ENCODE data around the gene TSPOAP1. TPM values are rescaled to one million over a fixed set of nuclear protein-coding genes. Genes with fewer than 3 reads are reported as not detected.
A peak's percentile ranks its signal among the peaks of the same experiment; 100 is the strongest.

The TSPOAP1 gene
- total and polyA plus RNA-seq, 2 of the 13 experiments (the other 11 are each of a cell fraction or from before 2014, with no cell fraction given) = not detected

GRCh38 chr17:58364270-58364942 is 35.8 kb upstream of the TSPOAP1 start (continued):
- TF ChIP-seq ZBTB38 (CRISPR knock-in tag; IDR thresholded peaks at IDR 0.05) (no peak), TBP (CRISPR knock-in tag; IDR thresholded peaks at IDR 0.05) (no peak), BORCS8-MEF2B (CRISPR knock-in tag; IDR thresholded peaks at IDR 0.05) (peak; percentile 85), ZNF644 (CRISPR knock-in tag; IDR thresholded peaks at IDR 0.05; ENCODE audit: low read depth) (no peak), SRSF9 (IDR thresholded peaks at IDR 0.05; ENCODE audit: borderline replicate concordance, insufficient read depth, low read depth, low read length, poor library complexity, severe bottlenecking) (no peak), CENPX (CRISPR knock-in tag; IDR thresholded peaks at IDR 0.05) (no peak), SRSF4 (IDR thresholded peaks at IDR 0.05; ENCODE audit: low read depth, low read length, poor library complexity, severe bottlenecking) (no peak), RARG (CRISPR knock-in tag; IDR thresholded peaks at IDR 0.05; ENCODE audit: low read depth) (no peak), PRDM10 (CRISPR knock-in tag; IDR thresholded peaks at IDR 0.05; ENCODE audit: low read depth) (peak; percentile 31; the same call in 1 of the 2 replicates), ZNF17 (CRISPR knock-in tag; IDR thresholded peaks at IDR 0.05) (no peak), TBX2 (CRISPR knock-in tag; IDR thresholded peaks at IDR 0.05; ENCODE audit: borderline replicate concordance) (peak; percentile 81), KDM5A (IDR thresholded peaks at IDR 0.05; ENCODE audit: borderline replicate concordance, low read length) (no peak), SRF (IDR thresholded peaks at IDR 0.05; ENCODE audit: low read depth, low read length) (no peak), NPAS2 (CRISPR knock-in tag; IDR thresholded peaks at IDR 0.05; ENCODE audit: borderline replicate concordance) (no peak), ZNF33A (CRISPR knock-in tag; IDR thresholded peaks at IDR 0.05; ENCODE audit: borderline replicate concordance) (no peak), SCMH1 (CRISPR knock-in tag; IDR thresholded peaks at IDR 0.05; ENCODE audit: borderline replicate concordance) (no peak), PPARG (CRISPR knock-in tag; conservative IDR thresholded peaks at IDR 0.05) (no peak; the same call in none of the 2 replicates), CCAR2 (optimal IDR thresholded peaks at IDR 0.05; ENCODE audit: low read depth, low read length) (no peak), JUNB (CRISPR knock-in tag; IDR thresholded peaks at IDR 0.05; ENCODE audit: borderline replicate concordance) (no peak)
- TF ChIP-seq, protein P1, sequence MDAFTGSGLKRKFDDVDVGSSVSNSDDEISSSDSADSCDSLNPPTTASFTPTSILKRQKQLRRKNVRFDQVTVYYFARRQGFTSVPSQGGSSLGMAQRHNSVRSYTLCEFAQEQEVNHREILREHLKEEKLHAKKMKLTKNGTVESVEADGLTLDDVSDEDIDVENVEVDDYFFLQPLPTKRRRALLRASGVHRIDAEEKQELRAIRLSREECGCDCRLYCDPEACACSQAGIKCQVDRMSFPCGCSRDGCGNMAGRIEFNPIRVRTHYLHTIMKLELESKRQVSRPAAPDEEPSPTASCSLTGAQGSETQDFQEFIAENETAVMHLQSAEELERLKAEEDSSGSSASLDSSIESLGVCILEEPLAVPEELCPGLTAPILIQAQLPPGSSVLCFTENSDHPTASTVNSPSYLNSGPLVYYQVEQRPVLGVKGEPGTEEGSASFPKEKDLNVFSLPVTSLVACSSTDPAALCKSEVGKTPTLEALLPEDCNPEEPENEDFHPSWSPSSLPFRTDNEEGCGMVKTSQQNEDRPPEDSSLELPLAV (CRISPR knock-in tag; conservative IDR thresholded peaks at IDR 0.05; ENCODE audit: low read depth) = no peak
- TF ChIP-seq, protein P2, sequence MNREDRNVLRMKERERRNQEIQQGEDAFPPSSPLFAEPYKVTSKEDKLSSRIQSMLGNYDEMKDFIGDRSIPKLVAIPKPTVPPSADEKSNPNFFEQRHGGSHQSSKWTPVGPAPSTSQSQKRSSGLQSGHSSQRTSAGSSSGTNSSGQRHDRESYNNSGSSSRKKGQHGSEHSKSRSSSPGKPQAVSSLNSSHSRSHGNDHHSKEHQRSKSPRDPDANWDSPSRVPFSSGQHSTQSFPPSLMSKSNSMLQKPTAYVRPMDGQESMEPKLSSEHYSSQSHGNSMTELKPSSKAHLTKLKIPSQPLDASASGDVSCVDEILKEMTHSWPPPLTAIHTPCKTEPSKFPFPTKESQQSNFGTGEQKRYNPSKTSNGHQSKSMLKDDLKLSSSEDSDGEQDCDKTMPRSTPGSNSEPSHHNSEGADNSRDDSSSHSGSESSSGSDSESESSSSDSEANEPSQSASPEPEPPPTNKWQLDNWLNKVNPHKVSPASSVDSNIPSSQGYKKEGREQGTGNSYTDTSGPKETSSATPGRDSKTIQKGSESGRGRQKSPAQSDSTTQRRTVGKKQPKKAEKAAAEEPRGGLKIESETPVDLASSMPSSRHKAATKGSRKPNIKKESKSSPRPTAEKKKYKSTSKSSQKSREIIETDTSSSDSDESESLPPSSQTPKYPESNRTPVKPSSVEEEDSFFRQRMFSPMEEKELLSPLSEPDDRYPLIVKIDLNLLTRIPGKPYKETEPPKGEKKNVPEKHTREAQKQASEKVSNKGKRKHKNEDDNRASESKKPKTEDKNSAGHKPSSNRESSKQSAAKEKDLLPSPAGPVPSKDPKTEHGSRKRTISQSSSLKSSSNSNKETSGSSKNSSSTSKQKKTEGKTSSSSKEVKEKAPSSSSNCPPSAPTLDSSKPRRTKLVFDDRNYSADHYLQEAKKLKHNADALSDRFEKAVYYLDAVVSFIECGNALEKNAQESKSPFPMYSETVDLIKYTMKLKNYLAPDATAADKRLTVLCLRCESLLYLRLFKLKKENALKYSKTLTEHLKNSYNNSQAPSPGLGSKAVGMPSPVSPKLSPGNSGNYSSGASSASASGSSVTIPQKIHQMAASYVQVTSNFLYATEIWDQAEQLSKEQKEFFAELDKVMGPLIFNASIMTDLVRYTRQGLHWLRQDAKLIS (CRISPR knock-in tag; IDR thresholded peaks at IDR 0.05) = no peak

Data from HepG2 (cell line).